ENCODE data around the gene TECTB. TPM values are rescaled to one million over a fixed set of nuclear protein-coding genes. Genes with fewer than 3 reads are reported as not detected.

The TECTB gene
- total RNA-seq, 3 donors from 2014 or later = not detected

DNA sequence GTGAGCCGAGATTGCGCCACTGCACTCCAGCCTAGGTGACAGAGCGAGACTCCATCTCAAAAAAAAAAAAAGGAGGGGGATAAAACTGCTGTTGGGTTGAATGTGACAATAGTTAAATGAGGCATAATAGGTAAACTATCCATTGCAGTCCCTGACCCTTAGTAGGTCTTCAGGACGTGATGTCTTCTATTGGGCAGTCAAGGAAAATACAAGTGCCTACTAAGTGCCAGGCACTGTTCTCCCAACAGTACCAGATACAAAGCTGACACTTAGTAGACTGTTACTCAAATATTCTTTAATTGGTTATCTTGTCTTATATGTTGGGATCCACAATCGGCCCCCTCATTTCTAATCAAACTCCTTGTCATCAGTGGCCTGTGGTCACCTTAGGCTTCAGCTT is 63.6 kb downstream of the TECTB start:
- DNase-seq (no peak), ATAC-seq (no peak)
- H3K9me3 ChIP-seq = no peaks in the 10 kb centered on the region
- intact Hi-C loops (cut with DNase I, micrococcal nuclease) = no loop called here
- peaks cover 6% of the 10 kb centered on the region for H3K4me1 ChIP-seq (ENCODE audit: low read depth)
- TF ChIP-seq, protein P1, sequence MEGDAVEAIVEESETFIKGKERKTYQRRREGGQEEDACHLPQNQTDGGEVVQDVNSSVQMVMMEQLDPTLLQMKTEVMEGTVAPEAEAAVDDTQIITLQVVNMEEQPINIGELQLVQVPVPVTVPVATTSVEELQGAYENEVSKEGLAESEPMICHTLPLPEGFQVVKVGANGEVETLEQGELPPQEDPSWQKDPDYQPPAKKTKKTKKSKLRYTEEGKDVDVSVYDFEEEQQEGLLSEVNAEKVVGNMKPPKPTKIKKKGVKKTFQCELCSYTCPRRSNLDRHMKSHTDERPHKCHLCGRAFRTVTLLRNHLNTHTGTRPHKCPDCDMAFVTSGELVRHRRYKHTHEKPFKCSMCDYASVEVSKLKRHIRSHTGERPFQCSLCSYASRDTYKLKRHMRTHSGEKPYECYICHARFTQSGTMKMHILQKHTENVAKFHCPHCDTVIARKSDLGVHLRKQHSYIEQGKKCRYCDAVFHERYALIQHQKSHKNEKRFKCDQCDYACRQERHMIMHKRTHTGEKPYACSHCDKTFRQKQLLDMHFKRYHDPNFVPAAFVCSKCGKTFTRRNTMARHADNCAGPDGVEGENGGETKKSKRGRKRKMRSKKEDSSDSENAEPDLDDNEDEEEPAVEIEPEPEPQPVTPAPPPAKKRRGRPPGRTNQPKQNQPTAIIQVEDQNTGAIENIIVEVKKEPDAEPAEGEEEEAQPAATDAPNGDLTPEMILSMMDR (IDR thresholded peaks at IDR 0.05) = no peak
- H3K36me3 ChIP-seq (ENCODE audit: low read depth) = no peaks in the 10 kb centered on the region
- H3K4me3 ChIP-seq = no peak overlapping the region

- Histone ChIP-seq H3K9me3 (no peaks in the 10 kb centered on the region), H3K36me3 (ENCODE audit: low read depth) (no peaks in the 10 kb centered on the region), H3K4me1 (ENCODE audit: low read depth) (peaks cover 6% of the 10 kb centered on the region), H3K4me3 (no peak overlapping the region)
- intact Hi-C loops (cut with DNase I, micrococcal nuclease) = no loop called here
- DNase-seq (peak in 1 of 3 donors; percentile 28), ATAC-seq (peak; percentile 78)
- TF ChIP-seq, protein P1 (IDR thresholded peaks at IDR 0.05) = no peak
Measured at GRCh38 chr10:112347709-112348671, 64.8 kb downstream of the TECTB start.

DNA sequence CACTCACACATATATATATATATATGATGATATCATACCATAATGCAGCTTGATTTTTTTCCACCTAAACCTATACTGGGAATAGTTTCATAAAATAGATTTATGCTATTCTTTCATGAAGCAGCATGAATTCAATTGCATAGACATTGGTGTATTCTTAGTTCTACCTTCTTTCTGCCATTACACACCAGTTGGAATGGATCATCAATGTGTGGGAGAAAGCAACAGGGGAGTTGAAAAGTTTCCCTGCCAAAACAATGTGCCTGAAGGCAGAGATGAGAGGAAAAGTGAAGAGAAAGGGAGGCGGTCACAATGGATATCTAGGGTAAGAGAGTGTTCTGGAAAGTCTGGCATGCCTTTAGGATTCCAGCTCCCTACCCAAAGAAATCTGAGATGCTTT is 65.6 kb downstream of the TECTB start:
- Histone ChIP-seq H3K4me1 (ENCODE audit: low read depth) (peaks cover 6% of the 10 kb centered on the region), H3K9me3 (no peaks in the 10 kb centered on the region), H3K36me3 (ENCODE audit: low read depth) (no peaks in the 10 kb centered on the region), H3K4me3 (no peak overlapping the region)
- no peak for DNase-seq
- TF ChIP-seq, protein P1 (IDR thresholded peaks at IDR 0.05) = no peak
- no peak for ATAC-seq
- intact Hi-C loops (cut with DNase I, micrococcal nuclease) = no loop called here

GRCh38 chr10:112349521-112350085 is 66.4 kb downstream of the TECTB start:
- DNase-seq (peak in 1 of 3 donors; percentile 2), ATAC-seq (no peak)
- TF ChIP-seq, protein P1 (IDR thresholded peaks at IDR 0.05) = no peak

GRCh38 chr10:112351146-112351545 is 67.9 kb downstream of the TECTB start:
- Histone ChIP-seq H3K4me1 (ENCODE audit: low read depth) (peaks cover 6% of the 10 kb centered on the region), H3K36me3 (ENCODE audit: low read depth) (no peaks in the 10 kb centered on the region), H3K4me3 (no peak overlapping the region), H3K9me3 (no peaks in the 10 kb centered on the region)
- no peak for ATAC-seq
- TF ChIP-seq, protein P1 (IDR thresholded peaks at IDR 0.05) = no peak
- intact Hi-C loops (cut with DNase I, micrococcal nuclease) = no loop called here
- DNase-seq = no peak

More at GRCh38 chr10:112349521-112350085, 66.4 kb downstream of the TECTB start:
- Histone ChIP-seq H3K36me3 (ENCODE audit: low read depth) (no peaks in the 10 kb centered on the region), H3K4me3 (no peak overlapping the region), H3K9me3 (no peaks in the 10 kb centered on the region), H3K4me1 (ENCODE audit: low read depth) (peaks cover 6% of the 10 kb centered on the region)
- intact Hi-C loops (cut with DNase I, micrococcal nuclease) = no loop called here

All from mucosa of descending colon (tissue), 3 donors.